ENCODE measurements around the gene ZNF280D.
"Not testable (repeated sequence)": the region's sequence is repeated elsewhere in the genome, so short reads cannot be mapped to it uniquely, and the experiment has no call there.

Gene ZNF280D

GRCh38 chr15:56724232-56724631, 9.1 kb downstream of the ZNF280D start:
- no peak overlapping the region for H3K27ac Mint-ChIP-seq (ENCODE audit: low read depth)
- DNase-seq (ENCODE audit: low spot score in 2 of 2) (no peak), ATAC-seq (replicated peaks; ENCODE audit: extremely low read depth, poor library complexity, severe bottlenecking) (no peak)
- no peaks in the 10 kb centered on the region for H3K9me3 Mint-ChIP-seq
- H3K36me3 Mint-ChIP-seq (ENCODE audit: insufficient read depth), result peaks cover 6% of the 10 kb centered on the region
- H3K4me1 Mint-ChIP-seq, result peaks cover 51% of the 10 kb centered on the region
- H3K27me3 Mint-ChIP-seq, result no peaks in the 10 kb centered on the region
- H3K4me3 Mint-ChIP-seq, result no peak overlapping the region

GRCh38 chr15:56723787-56724186, 9.5 kb downstream of the ZNF280D start:
- no peak for DNase-seq (ENCODE audit: low spot score in 2 of 2)
- Mint-ChIP-seq H3K36me3 (ENCODE audit: insufficient read depth) (peaks cover 5% of the 10 kb centered on the region), H3K4me1 (peaks cover 51% of the 10 kb centered on the region), H3K4me3 (no peak overlapping the region), H3K27ac (ENCODE audit: low read depth) (no peak overlapping the region), H3K9me3 (no peaks in the 10 kb centered on the region), H3K27me3 (no peaks in the 10 kb centered on the region)
- no peak for ATAC-seq (replicated peaks; ENCODE audit: extremely low read depth, poor library complexity, severe bottlenecking)

GRCh38 chr15:56719774-56720555, 13.3 kb downstream of the ZNF280D start:
- Mint-ChIP-seq H3K9me3 (no peaks in the 10 kb centered on the region), H3K4me1 (peaks cover 66% of the 10 kb centered on the region), H3K27me3 (no peaks in the 10 kb centered on the region), H3K36me3 (ENCODE audit: insufficient read depth) (peaks cover 2% of the 10 kb centered on the region), H3K27ac (ENCODE audit: low read depth) (no peak overlapping the region), H3K4me3 (no peak overlapping the region)
- ATAC-seq (replicated peaks; ENCODE audit: extremely low read depth, poor library complexity, severe bottlenecking) (no peak), DNase-seq (ENCODE audit: low spot score in 2 of 2) (no peak)

- Mint-ChIP-seq H3K4me3 (no peak overlapping the region), H3K4me1 (peaks cover 58% of the 10 kb centered on the region), H3K9me3 (no peaks in the 10 kb centered on the region), H3K36me3 (ENCODE audit: insufficient read depth) (peaks cover under 1% of the 10 kb centered on the region), H3K27ac (ENCODE audit: low read depth) (no peak overlapping the region), H3K27me3 (no peaks in the 10 kb centered on the region)
- ATAC-seq (replicated peaks; ENCODE audit: extremely low read depth, poor library complexity, severe bottlenecking), result no peak
- DNase-seq (ENCODE audit: low spot score in 2 of 2), result no peak
Measured at GRCh38 chr15:56719021-56719612, 14.2 kb downstream of the ZNF280D start.

- no peaks in the 10 kb centered on the region for H3K9me3 Mint-ChIP-seq
- ATAC-seq (replicated peaks; ENCODE audit: extremely low read depth, poor library complexity, severe bottlenecking), result no peak
- H3K4me3 Mint-ChIP-seq, result no peak overlapping the region
- H3K4me1 Mint-ChIP-seq, result peaks cover 52% of the 10 kb centered on the region
- no peak for DNase-seq (ENCODE audit: low spot score in 2 of 2)
- H3K27me3 Mint-ChIP-seq, result no peaks in the 10 kb centered on the region
- no peaks in the 10 kb centered on the region for H3K36me3 Mint-ChIP-seq (ENCODE audit: insufficient read depth)
- H3K27ac Mint-ChIP-seq (ENCODE audit: low read depth), result no peak overlapping the region
Measured at GRCh38 chr15:56718560-56718959, 14.7 kb downstream of the ZNF280D start.

GRCh38 chr15:56716334-56716733, 17.0 kb downstream of the ZNF280D start:
- DNase-seq (ENCODE audit: low spot score in 2 of 2) (no peak), ATAC-seq (replicated peaks; ENCODE audit: extremely low read depth, poor library complexity, severe bottlenecking) (no peak)
- H3K27ac Mint-ChIP-seq (ENCODE audit: low read depth), result no peak overlapping the region
- H3K4me3 Mint-ChIP-seq, result no peak overlapping the region
- H3K4me1 Mint-ChIP-seq, result peaks cover 40% of the 10 kb centered on the region
- peaks cover 1% of the 10 kb centered on the region for H3K36me3 Mint-ChIP-seq (ENCODE audit: insufficient read depth)
- no peaks in the 10 kb centered on the region for H3K27me3 Mint-ChIP-seq
- H3K9me3 Mint-ChIP-seq, result no peaks in the 10 kb centered on the region

GRCh38 chr15:56715220-56715619, 18.1 kb downstream of the ZNF280D start:
- H3K36me3 Mint-ChIP-seq (ENCODE audit: insufficient read depth), result peaks cover 1% of the 10 kb centered on the region
- ATAC-seq (replicated peaks; ENCODE audit: extremely low read depth, poor library complexity, severe bottlenecking) (no peak), DNase-seq (ENCODE audit: low spot score in 2 of 2) (no peak)
- H3K4me1 Mint-ChIP-seq, result peaks cover 36% of the 10 kb centered on the region
- no peaks in the 10 kb centered on the region for H3K27me3 Mint-ChIP-seq
- H3K27ac Mint-ChIP-seq (ENCODE audit: low read depth), result no peak overlapping the region
- no peaks in the 10 kb centered on the region for H3K9me3 Mint-ChIP-seq
- no peak overlapping the region for H3K4me3 Mint-ChIP-seq

GRCh38 chr15:56709502-56709901, 23.8 kb downstream of the ZNF280D start:
- DNase-seq (ENCODE audit: low spot score in 2 of 2); H3K27me3 Mint-ChIP-seq; H3K9me3 Mint-ChIP-seq; H3K27ac Mint-ChIP-seq (ENCODE audit: low read depth); H3K4me3 Mint-ChIP-seq; H3K36me3 Mint-ChIP-seq (ENCODE audit: insufficient read depth); H3K4me1 Mint-ChIP-seq; ATAC-seq (replicated peaks; ENCODE audit: extremely low read depth, poor library complexity, severe bottlenecking): not testable (repeated sequence)

GRCh38 chr15:56699743-56700142, 33.6 kb downstream of the ZNF280D start:
- ATAC-seq (replicated peaks; ENCODE audit: extremely low read depth, poor library complexity, severe bottlenecking) (no peak), DNase-seq (ENCODE audit: low spot score in 2 of 2) (no peak)
- H3K9me3 Mint-ChIP-seq, result no peaks in the 10 kb centered on the region
- no peaks in the 10 kb centered on the region for H3K27me3 Mint-ChIP-seq
- H3K27ac Mint-ChIP-seq (ENCODE audit: low read depth), result no peak overlapping the region
- H3K36me3 Mint-ChIP-seq (ENCODE audit: insufficient read depth), result peaks cover 15% of the 10 kb centered on the region
- no peaks in the 10 kb centered on the region for H3K4me1 Mint-ChIP-seq
- no peak overlapping the region for H3K4me3 Mint-ChIP-seq

- Mint-ChIP-seq H3K27me3 (no peaks in the 10 kb centered on the region), H3K9me3 (no peaks in the 10 kb centered on the region), H3K4me3 (no peak overlapping the region), H3K27ac (ENCODE audit: low read depth) (no peak overlapping the region), H3K36me3 (ENCODE audit: insufficient read depth) (peaks cover 9% of the 10 kb centered on the region), H3K4me1 (peaks cover 6% of the 10 kb centered on the region)
- DNase-seq (ENCODE audit: low spot score in 2 of 2) (no peak), ATAC-seq (replicated peaks; ENCODE audit: extremely low read depth, poor library complexity, severe bottlenecking) (no peak)
Measured at GRCh38 chr15:56698270-56698669, 35.0 kb downstream of the ZNF280D start.

GRCh38 chr15:56693761-56694160, 39.5 kb downstream of the ZNF280D start:
- DNase-seq (ENCODE audit: low spot score in 2 of 2) (no peak), ATAC-seq (replicated peaks; ENCODE audit: extremely low read depth, poor library complexity, severe bottlenecking) (no peak)
- H3K9me3 Mint-ChIP-seq, result no peaks in the 10 kb centered on the region
- H3K27ac Mint-ChIP-seq (ENCODE audit: low read depth), result no peak overlapping the region
- no peak overlapping the region for H3K4me3 Mint-ChIP-seq
- H3K36me3 Mint-ChIP-seq (ENCODE audit: insufficient read depth), result peaks cover 2% of the 10 kb centered on the region
- H3K27me3 Mint-ChIP-seq, result no peaks in the 10 kb centered on the region
- H3K4me1 Mint-ChIP-seq, result peaks cover 6% of the 10 kb centered on the region

- Mint-ChIP-seq H3K9me3 (no peaks in the 10 kb centered on the region), H3K27ac (ENCODE audit: low read depth) (no peak overlapping the region), H3K4me1 (peaks cover 6% of the 10 kb centered on the region), H3K36me3 (ENCODE audit: insufficient read depth) (peaks cover 7% of the 10 kb centered on the region), H3K27me3 (no peaks in the 10 kb centered on the region), H3K4me3 (no peak overlapping the region)
- ATAC-seq (replicated peaks; ENCODE audit: extremely low read depth, poor library complexity, severe bottlenecking) (no peak), DNase-seq (ENCODE audit: low spot score in 2 of 2) (no peak)
Measured at GRCh38 chr15:56690733-56691132, 42.6 kb downstream of the ZNF280D start.

GRCh38 chr15:56683908-56684307, 49.4 kb downstream of the ZNF280D start:
- no peaks in the 10 kb centered on the region for H3K4me1 Mint-ChIP-seq
- no peak for ATAC-seq (replicated peaks; ENCODE audit: extremely low read depth, poor library complexity, severe bottlenecking)

More at GRCh38 chr15:56683908-56684307, 49.4 kb downstream of the ZNF280D start:
- H3K9me3 Mint-ChIP-seq, result no peaks in the 10 kb centered on the region
- no peak for DNase-seq (ENCODE audit: low spot score in 2 of 2)
- H3K27ac Mint-ChIP-seq (ENCODE audit: low read depth), result no peak overlapping the region
- H3K4me3 Mint-ChIP-seq, result no peak overlapping the region
- H3K36me3 Mint-ChIP-seq (ENCODE audit: insufficient read depth), result peaks cover 10% of the 10 kb centered on the region
- H3K27me3 Mint-ChIP-seq, result no peaks in the 10 kb centered on the region

Data from central memory CD8-positive, alpha-beta T cell (primary cell).